PFSK-1 (cell line): ENCODE results near the gene ARHGEF26.

Source experiments
- POLR2AphosphoS5 ChIP-seq: IDR thresholded peaks from 2 replicates; pipeline ENCODE4 v1.6.1; 2012; ENCODE audit warnings: low read depth, mild to moderate bottlenecking, control low read depth, low read length, moderate library complexity
- REST ChIP-seq, 2 experiments: IDR thresholded peaks; 2 replicates each; pipeline versions ENCODE4 v1.6.1 to v1.8.0; 2011 to 2012; ENCODE audit warnings: low read depth in 2 of 2, low read length in 2 of 2, control low read depth in 1 of 2, inconsistent platforms in 1 of 2, mild to moderate bottlenecking in 1 of 2, moderate library complexity in 1 of 2; ENCODE audit not compliant: insufficient read depth in 1 of 2
- SIN3A ChIP-seq: IDR thresholded peaks from 2 replicates; pipeline ENCODE4 v1.6.1; 2012; ENCODE audit warnings: mild to moderate bottlenecking, low read length, moderate library complexity, borderline replicate concordance; ENCODE audit not compliant: insufficient read depth
- TAF1 ChIP-seq: IDR thresholded peaks from 2 replicates; pipeline ENCODE4 v1.6.1; 2012; ENCODE audit warnings: low read length, control low read depth, borderline replicate concordance; ENCODE audit not compliant: insufficient read depth

- TF ChIP-seq POLR2AphosphoS5 = no peak
- no peak for TF ChIP-seq TAF1
- TF ChIP-seq SIN3A = no peak
- TF ChIP-seq REST (IDR thresholded peaks at IDR 0.05; ENCODE audit: insufficient read depth in 1 of 2, low read depth in 2 of 2, low read length in 2 of 2) = no peak
These were observed 121.6 kb downstream of the ARHGEF26 start for GRCh38 chr3:154242766-154243165.
